ENCODE measurements around the gene SARM1.
"Not testable (repeated sequence)": the region's sequence is repeated elsewhere in the genome, so short reads cannot be mapped to it uniquely, and the experiment has no call there.

Gene SARM1

DNA sequence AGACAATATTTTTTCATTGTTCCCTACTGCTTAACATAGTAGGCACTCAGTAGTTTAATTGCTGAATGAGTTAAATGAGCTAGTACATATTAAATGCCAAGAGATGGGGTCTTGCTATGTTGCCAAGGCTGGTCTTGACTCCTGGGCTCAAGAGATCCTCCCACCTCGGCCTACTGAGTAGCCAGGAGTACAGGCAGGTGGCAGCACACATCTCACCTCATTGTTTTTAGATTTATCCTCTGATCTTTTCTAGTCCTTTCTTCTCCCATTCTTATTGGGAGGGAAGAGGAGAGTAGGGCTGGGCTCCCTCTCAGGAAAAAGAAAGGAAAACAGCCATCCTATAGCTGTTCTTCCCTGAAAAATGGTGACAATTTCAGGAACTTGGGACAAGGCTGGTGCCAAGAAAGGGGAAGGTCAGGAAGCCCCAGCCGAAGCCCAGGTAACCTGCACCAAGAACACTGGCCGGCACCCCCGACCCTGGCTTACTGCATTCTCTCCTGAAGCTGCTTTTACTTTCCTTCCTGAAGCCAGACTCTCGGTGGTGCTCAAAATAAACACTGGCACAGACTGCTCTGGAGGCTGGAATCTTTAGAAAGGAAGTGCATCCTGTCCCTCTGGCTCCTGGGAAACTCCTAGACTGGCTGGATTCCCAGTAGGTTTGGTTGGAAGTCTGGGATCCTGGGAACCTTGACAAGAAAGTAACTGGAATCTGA is 33.3 kb upstream of the SARM1 start:
- Histone ChIP-seq H3K4me1 (ENCODE audit: low read length) (peaks cover 15% of the 10 kb centered on the region), H3K27me3 (ENCODE audit: low read depth, low read length) (no peaks in the 10 kb centered on the region), H4K20me1 (ENCODE audit: insufficient read depth, low read length) (no peaks in the 10 kb centered on the region), H3K79me2 (ENCODE audit: low read length) (peaks cover 21% of the 10 kb centered on the region), H3K9me3 (ENCODE audit: insufficient read depth, low read length) (no peaks in the 10 kb centered on the region), H3K4me2 (ENCODE audit: low read length) (no peak overlapping the region), H3K4me3 (ENCODE audit: low read length) (no peak overlapping the region), H3K27ac (ENCODE audit: low read length) (no peak overlapping the region), H3K36me3 (replicated peaks; ENCODE audit: low read depth, low read length) (peaks cover 14% of the 10 kb centered on the region), H3K9ac (ENCODE audit: low read length) (no peak overlapping the region), H2AFZ (ENCODE audit: low read depth, low read length) (no peak overlapping the region)
- TF ChIP-seq, protein P1, sequence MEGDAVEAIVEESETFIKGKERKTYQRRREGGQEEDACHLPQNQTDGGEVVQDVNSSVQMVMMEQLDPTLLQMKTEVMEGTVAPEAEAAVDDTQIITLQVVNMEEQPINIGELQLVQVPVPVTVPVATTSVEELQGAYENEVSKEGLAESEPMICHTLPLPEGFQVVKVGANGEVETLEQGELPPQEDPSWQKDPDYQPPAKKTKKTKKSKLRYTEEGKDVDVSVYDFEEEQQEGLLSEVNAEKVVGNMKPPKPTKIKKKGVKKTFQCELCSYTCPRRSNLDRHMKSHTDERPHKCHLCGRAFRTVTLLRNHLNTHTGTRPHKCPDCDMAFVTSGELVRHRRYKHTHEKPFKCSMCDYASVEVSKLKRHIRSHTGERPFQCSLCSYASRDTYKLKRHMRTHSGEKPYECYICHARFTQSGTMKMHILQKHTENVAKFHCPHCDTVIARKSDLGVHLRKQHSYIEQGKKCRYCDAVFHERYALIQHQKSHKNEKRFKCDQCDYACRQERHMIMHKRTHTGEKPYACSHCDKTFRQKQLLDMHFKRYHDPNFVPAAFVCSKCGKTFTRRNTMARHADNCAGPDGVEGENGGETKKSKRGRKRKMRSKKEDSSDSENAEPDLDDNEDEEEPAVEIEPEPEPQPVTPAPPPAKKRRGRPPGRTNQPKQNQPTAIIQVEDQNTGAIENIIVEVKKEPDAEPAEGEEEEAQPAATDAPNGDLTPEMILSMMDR (IDR thresholded peaks at IDR 0.05; ENCODE audit: low read depth, low read length) = no peak
- no peak for TF ChIP-seq EZH2phosphoT487 (IDR thresholded peaks at IDR 0.05; ENCODE audit: low read depth)

DNA sequence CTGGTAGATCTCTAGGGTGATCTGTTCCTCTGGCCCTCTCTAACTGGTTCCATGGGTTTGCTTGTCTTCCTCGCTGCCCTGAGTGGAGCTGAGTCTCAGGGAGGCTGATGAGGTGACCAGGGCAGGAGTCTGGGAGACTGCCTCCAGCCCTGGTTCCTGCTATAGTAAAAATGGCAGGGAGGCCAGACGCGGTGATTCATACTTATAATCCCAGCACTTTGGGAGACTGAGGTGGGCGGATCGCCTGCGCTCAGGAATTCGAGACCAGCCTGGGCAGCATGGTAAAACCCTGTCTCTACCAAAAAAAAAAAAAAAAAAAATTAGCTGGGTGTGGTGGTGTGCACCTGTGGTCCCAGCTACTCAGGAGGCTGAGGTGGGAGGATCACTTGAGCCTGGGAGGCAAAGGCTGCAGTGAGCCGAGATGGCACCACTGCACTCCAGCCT is 32.7 kb upstream of the SARM1 start:
- H3K9ac ChIP-seq (ENCODE audit: low read length); H4K20me1 ChIP-seq (ENCODE audit: insufficient read depth, low read length); H3K27me3 ChIP-seq (ENCODE audit: low read depth, low read length); H3K9me3 ChIP-seq (ENCODE audit: insufficient read depth, low read length); H3K4me3 ChIP-seq (ENCODE audit: low read length); H3K4me2 ChIP-seq (ENCODE audit: low read length); H2AFZ ChIP-seq (ENCODE audit: low read depth, low read length); H3K27ac ChIP-seq (ENCODE audit: low read length): not testable (repeated sequence)
- Histone ChIP-seq H3K4me1 (ENCODE audit: low read length) (peaks cover 15% of the 10 kb centered on the region), H3K79me2 (ENCODE audit: low read length) (peaks cover 21% of the 10 kb centered on the region), H3K36me3 (replicated peaks; ENCODE audit: low read depth, low read length) (peaks cover 14% of the 10 kb centered on the region)

DNA sequence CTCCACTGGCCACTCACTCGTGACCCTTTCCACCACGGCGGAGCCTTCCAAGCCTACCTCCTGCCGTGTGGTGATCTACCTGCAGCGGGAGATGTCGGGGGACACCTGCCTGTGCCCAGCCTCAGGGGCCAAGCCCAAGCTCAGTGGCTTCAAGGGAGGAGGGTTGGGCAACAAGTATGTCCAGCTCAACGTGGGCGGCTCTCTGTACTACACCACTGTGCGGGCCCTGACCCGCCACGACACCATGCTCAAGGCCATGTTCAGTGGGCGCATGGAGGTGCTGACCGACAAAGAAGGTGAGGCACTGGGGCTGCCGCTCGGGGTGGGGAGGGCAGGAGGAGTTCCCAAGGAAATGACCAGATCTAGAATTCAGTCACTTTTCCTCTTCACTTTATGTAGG is 32.1 kb upstream of the SARM1 start:
- peaks cover 14% of the 10 kb centered on the region for H3K36me3 ChIP-seq (replicated peaks; ENCODE audit: low read depth, low read length)
- H3K27me3 ChIP-seq (ENCODE audit: low read depth, low read length) = no peaks in the 10 kb centered on the region
- no peak overlapping the region for H3K9ac ChIP-seq (ENCODE audit: low read length)
- peaks cover 16% of the 10 kb centered on the region for H3K79me2 ChIP-seq (ENCODE audit: low read length)
- no peak overlapping the region for H3K4me3 ChIP-seq (ENCODE audit: low read length)
- H3K4me2 ChIP-seq (ENCODE audit: low read length) = no peak overlapping the region
- no peak overlapping the region for H3K27ac ChIP-seq (ENCODE audit: low read length)
- TF ChIP-seq, protein P1 (IDR thresholded peaks at IDR 0.05; ENCODE audit: low read depth, low read length) = no peak
- no peak for TF ChIP-seq EZH2phosphoT487 (IDR thresholded peaks at IDR 0.05; ENCODE audit: low read depth)
- no peaks in the 10 kb centered on the region for H3K9me3 ChIP-seq (ENCODE audit: insufficient read depth, low read length)
- H2AFZ ChIP-seq (ENCODE audit: low read depth, low read length) = no peak overlapping the region
- peaks cover 9% of the 10 kb centered on the region for H3K4me1 ChIP-seq (ENCODE audit: low read length)
- H4K20me1 ChIP-seq (ENCODE audit: insufficient read depth, low read length) = no peaks in the 10 kb centered on the region

DNA sequence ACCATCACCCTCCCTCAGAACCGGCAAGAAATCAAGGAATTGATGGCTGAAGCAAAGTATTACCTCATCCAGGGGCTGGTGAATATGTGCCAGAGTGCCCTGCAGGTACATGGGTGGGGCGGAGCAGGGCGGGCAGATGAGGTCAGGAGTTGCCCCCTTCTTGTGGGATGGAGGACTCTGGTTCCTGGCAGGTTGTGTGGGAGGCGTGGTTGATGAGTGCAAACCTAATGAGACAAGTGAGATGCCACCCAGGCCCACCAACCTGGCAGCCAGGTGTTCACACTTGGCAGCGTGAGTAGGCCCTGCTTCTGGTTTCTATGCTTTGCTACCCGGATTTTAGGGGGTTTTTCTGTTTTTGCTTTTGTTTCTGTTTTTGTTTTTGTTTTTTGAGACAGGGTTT is 31.1 kb upstream of the SARM1 start:
- peaks cover 11% of the 10 kb centered on the region for H3K79me2 ChIP-seq (ENCODE audit: low read length)

More for the DNA sequence above, 31.1 kb upstream of the SARM1 start:
- no peaks in the 10 kb centered on the region for H3K27me3 ChIP-seq (ENCODE audit: low read depth, low read length)
- no peak overlapping the region for H3K9ac ChIP-seq (ENCODE audit: low read length)
- H3K4me2 ChIP-seq (ENCODE audit: low read length) = no peak overlapping the region
- H3K27ac ChIP-seq (ENCODE audit: low read length) = no peak overlapping the region
- TF ChIP-seq, protein P1 (IDR thresholded peaks at IDR 0.05; ENCODE audit: low read depth, low read length) = no peak
- TF ChIP-seq EZH2phosphoT487 (IDR thresholded peaks at IDR 0.05; ENCODE audit: low read depth) = no peak
- H2AFZ ChIP-seq (ENCODE audit: low read depth, low read length) = no peak overlapping the region
- H3K4me1 ChIP-seq (ENCODE audit: low read length) = peaks cover 6% of the 10 kb centered on the region
- peaks cover 23% of the 10 kb centered on the region for H3K36me3 ChIP-seq (replicated peaks; ENCODE audit: low read depth, low read length)
- no peaks in the 10 kb centered on the region for H3K9me3 ChIP-seq (ENCODE audit: insufficient read depth, low read length)
- no peak overlapping the region for H3K4me3 ChIP-seq (ENCODE audit: low read length)
- no peaks in the 10 kb centered on the region for H4K20me1 ChIP-seq (ENCODE audit: insufficient read depth, low read length)
